NCI-H2029 treated with DMSO at 0.1 percent for 48 hours (cell line): Measurements from ENCODE around the gene CALD1.

Experiments
- DNase-seq: peaks from one replicate; lab custom pipeline; 2025; lab: John Stamatoyannopoulos, UW

CALD1 gene

DNA sequence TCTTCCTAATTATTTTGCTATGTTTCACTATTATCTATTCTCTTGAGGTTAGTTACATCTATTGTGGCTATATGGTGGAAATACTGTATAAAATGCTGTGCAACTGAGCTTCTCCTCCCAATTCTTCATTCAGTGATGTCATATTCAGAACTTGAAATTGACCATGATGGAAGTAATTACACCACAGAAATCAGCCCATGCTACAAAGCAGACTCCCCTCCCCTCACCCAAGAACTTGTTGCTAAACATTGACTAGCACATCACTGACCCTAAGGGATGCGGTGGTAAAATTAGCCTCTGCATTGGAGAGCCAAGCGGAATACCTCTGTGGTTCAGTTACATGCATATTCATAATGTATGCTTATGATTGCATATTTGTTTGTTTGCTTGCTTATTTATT is 8.8 kb downstream of the CALD1 start:
- DNase-seq: no peak

DNA sequence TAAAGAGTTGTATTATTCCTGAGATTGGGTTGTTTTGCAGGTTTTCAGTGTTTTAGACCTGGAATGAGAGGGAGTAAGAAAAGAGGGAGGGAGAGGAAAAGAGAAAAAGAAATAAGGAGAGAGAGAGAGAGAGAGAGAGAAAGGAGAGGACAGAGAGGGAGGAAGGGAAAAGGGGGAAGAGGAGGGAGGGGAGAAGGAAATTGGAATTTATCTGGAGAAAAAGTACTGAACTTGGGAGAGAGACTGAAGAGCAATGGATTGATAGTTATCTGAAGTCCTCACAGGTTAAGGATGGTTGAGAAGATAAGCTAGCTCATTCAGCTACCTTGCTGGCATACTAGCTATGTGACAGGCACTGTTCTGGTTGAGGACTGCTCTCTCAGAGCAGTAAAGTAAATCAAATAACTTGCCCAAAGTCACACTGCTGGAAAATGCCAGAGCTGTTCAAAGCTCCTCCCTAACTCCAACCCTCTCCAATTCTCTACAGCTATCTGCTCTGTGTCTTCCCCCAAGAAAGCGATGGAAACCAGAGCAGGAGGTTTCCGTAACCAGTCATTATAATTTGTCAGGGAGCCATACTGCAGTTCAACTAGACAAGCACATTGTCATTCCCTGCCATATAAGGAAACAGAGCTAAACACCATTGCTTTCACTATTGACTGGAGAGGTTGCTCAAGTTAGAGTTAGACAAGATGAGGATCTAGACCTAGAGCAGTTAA is 10.7 kb downstream of the CALD1 start:
- no peak for DNase-seq

DNA sequence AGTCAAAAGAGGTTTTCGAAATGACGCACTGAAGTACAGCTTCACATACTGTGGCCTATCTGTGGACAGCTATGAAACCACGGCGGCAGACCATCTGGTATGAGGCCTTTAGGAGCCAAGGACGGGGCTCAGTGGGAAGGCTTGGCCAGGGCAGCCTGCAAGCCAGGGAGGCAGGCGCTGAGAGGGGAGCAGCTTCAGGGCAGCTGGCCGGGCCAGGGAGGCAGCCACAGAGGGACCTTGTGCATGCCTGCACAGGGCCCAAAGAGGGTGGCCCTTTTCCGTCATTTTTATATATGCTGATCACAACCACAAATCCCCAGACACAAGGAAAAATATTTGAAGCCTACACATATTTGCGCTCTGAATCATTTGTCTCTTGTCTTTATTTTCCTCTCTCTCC is 13.5 kb downstream of the CALD1 start:
- no peak for DNase-seq

DNA sequence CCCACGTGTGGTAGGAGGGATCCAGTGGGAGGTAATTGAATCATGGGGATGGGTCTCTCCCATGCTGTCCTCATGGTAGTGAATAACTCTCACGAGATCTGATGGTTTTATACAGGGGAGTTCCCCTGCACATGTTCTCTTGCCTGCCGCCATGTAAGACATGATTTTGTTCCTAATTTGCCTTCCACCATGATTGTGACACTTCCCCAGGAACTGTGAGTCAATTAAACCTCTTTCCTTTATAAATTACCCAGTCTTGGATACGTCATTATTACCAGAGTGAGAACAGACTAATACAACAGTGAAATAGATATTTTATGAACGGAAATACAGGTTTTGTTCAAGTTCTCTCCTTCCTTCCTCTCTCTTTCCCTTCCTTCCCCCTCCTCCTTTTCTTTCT is 15.8 kb downstream of the CALD1 start:
- no peak for DNase-seq

DNA sequence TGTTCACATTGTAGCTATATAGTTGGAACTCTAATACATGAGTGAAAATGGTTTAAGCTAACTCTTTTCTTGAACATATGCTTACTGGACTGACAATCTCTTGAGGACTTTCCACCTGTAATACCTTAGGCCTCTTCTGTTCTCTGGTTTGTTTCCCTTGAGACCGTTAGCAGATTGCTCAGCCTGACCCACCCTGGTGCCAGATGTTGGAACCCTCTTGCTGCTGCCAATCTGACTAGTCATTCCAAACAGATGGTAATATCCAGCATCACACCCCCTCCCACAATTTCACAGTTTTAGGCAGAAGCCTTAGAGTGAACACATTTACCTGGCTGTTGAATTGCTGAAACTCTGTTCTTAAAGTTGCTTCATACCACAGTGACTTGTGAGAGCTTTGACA is 18.7 kb downstream of the CALD1 start:
- DNase-seq: no peak

DNA sequence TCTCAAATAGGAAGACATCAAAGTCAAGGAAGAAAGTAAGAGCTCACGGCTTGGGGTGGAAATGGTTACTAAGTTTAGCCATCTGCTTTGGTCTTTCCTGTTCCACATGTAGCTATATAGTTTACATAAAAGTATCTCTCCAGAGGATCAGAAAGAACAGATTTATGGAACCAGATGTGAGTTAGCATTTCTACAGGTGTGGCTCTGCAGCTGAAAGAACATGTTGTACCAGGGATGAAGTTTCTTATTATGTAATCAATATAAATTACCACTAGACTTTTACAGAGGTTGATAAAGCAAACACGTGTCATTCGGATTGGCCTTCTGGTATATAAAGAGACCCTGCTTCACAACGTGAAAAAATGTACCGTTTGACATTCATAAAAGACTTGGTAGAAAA is 19.9 kb downstream of the CALD1 start:
- no peak for DNase-seq

DNA sequence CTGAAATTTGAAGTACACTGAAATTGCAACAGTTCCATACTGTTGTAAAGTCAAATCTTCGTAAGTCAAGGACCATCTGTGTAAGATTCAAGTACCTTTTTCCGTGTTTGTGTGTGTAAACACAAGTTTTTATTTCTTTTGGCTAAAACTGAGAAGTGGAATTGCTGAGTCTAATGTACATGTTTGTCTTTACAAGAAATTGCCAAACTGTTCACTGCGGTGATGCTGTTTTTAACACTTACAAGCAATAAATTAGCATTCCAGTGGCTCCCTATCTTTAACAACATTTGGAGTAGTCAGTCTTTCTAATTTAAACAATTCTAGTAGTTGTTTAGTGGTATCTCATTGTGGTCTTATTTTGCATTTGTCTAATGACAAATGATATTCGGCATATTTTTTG is 23.3 kb downstream of the CALD1 start:
- no peak for DNase-seq

DNA sequence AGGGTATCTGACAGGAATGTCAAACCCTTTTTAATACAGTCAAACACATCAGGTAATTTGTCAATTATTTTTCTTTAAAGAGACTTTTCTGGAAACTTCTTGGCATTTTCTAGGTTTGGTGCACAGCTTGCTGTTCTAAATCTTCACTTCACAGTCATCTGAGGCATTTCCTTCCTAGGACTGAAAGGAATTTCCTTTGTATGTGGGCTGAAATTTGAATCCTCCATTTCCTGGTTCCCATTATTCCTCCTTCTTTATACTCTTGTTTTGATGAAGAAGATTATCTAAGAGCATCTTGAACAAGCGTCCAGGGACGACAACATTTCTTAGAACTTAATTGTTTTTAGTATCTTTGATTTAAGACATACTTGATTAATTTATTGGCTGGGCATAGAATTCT is 24.9 kb downstream of the CALD1 start:
- no peak for DNase-seq

DNA sequence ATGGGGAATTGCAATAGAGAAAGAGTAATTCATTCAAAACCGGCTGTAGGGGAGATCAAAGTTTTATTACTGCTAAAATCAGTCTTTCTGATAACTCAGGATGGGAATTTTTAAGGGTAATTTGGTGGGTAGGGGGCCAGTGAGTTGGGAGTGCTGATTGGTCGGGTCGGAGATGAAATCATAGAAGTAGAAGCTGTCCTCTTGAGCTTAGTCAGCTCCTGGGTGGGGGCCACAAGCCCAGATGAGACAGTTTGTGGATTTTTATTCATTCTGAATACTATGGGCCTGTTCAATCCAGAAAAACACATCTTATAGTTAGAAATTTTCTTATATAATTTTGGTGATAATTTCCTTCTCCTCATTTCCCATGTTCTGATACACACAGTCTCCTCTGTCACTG is 25.4 kb downstream of the CALD1 start:
- DNase-seq: no peak

DNA sequence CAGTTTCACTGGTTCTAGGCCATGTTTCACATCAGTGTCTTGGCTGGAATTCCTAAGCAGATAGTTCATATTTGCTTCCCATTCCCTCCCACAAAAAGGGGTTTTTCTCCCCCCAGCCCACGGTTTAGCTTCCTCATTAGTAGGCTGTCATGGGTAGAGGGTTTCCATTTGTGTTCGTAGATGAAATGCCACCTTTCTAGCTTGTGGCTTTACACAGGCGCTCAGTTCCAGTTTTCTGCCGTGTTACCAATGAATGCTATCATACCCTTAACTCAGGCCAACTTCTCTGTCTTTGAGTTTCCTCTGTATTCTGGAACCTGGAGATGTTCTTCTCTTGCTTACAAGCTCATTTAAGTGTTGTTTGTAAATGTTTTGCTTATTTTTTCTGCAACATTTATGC is 26.8 kb downstream of the CALD1 start:
- DNase-seq: no peak

DNA sequence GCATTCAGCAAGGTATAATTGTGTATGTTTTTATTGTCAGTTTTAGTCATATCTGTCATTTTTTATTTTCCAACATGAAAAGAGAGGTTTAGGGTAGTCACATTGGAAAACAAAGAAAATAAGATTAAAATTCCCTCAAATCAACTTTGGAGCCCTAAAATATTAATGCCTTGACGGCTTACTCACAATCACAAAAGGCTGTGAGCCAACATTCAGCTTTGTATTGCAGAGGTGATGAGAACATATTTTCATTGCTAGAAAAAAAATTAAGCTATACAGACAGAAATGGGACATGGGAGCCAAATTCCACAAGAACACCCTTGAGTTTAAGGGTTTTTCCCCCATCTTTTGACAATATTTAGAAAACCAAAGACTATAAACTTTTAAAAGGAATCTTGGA is 30.2 kb downstream of the CALD1 start:
- DNase-seq: no peak

DNA sequence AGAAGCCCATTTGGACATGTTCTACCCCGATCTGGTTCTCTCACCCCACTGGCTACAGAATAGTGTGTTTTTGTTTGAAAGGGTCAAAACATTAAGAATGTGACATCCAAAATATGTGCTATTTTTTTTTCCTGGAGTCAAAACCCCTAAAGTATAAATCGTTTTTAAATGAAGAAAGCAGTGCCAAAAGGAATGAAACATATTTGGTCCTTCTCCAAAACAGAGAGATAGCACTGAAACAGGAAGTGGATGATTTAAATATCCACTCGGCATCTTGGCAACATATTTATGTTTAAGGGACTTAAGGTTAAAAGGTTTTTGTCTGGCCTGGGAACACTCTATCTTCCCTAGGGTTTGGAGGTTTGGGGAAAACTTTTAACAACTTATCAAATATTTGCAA is 32.3 kb downstream of the CALD1 start:
- no peak for DNase-seq

DNA sequence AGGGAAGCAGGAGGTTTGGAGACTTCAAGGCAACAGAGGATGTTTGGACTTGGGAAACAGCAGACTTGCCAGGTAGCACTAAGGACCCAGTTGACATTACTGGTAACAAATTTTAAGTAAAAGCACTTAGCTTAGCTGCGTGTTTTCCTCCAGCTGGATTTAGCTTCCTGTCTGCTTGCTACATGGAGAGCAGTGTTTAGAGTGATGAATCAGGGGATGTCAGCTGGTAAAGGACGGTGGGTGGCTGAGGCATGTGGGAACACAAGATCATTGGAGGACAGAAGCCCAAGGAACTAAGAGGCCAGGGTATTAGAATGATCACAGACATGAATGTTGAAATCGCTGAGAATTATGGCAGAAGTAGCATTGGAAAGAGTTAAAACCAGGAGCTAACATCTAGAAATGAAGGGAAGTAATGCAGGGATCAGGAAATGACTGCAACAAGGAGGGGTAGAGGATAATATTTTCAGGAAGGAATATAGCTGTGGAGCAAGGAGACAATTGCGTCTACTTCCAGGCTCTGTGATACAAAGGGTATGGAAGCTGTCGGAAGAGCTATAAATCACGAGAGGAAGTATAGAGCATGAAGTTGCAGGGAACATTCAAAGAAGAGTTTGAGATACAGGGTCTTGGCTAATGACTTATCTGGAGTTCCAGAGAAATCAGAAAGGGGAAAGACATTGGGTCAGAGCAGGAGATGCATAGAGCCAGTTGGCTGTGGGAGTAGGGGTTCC is 34.4 kb downstream of the CALD1 start:
- no peak for DNase-seq

DNA sequence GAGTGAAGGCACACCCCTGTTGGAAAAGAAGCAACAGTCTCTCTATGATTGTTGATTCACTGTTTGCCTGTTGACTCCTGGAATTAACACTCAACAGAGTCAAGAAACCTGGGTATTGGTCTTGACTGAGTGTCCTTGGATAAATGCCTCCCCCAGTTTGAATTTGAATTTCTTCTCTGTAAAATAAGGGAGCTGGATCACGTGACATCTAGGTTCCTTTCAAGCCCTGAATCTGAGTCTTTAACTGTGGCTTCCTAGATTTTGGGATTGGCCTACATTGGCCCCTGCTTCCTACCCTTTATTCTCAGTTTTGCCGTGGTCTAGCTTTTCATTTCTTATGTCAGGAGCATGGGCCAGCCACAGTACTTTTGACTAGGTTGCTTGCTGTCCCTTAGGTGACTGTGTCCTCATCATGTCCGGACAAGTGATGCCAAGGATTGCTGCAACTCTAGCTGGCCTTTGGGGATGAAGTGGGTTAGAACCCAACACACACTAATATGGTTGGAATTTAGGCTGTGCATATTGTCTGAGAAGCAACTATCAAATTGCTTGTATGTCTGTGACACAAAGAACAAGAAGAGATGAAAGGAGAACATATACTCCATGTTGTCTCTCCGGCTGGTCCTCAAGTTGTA is 35.4 kb downstream of the CALD1 start:
- DNase-seq: no peak

DNA sequence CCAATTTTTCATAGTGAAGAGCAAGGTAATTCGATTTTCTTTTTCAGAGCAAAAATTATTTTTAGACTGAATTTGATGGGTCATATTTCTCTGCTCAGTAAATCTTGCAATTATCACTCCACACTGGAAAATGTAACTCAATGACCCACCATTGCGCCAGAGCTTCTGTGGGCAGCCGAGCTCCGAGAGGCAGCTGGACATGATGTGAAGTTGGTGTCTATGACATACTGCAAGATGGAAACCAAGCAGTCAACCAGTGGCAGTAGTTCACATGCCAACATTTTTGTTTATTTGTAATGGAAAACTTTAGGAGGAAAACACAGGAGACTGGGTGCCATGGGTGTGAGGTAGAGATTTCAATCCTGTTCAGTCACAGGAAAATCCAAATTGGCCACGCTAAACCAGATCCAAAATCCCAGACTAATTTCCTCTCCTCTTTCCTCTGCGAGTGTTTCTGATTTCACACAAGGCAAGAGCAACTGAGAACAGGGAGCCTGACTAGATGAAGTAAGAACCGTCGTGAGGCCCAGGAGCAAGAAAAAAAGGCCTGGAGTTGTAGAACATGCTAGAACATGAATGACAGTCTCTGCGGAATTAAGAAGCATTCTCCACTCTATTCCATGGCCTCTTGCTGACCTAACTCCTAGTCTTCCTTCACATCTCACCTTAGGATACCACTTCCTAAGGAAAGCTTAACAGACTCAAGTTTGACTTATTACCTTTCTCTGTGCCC is 39.3 kb downstream of the CALD1 start:
- DNase-seq: no peak

DNA sequence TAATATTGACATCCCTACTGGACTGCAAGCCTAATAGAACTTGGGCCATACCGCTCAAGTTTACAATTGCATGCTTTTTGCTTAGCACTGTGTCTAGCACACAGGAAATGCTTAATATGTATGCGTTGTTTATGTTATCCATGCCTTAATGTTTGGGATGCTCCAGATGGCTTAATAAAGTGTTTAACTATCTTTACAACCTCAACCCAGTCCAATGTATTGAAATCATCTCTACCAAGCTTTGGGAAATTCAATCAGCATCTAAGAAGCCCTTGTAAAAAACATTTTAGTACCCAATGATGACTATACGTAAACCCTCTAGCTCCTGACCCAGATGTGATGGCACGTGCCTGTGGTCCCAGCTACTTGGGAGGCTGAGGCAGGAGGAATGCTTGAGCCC is 40.0 kb downstream of the CALD1 start:
- DNase-seq: no peak

DNA sequence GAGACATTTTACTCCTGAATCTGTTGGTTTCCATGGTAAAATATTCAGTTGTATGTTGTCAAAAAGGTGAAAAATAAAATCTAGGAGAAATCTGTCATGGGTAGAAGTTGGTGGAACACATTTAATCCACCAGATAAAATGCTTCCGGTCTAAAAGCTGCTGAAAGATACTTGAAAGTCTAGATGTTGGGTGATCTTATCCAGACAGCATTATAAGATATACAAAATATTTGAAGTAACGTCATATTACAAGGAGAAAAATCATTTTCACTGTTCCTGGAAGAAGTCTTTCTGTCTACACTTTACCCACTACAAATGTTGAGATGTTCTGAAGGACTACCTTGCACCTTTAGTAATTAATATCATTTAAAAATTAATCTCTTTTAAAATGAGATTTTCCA is 40.9 kb downstream of the CALD1 start:
- DNase-seq: no peak

DNA sequence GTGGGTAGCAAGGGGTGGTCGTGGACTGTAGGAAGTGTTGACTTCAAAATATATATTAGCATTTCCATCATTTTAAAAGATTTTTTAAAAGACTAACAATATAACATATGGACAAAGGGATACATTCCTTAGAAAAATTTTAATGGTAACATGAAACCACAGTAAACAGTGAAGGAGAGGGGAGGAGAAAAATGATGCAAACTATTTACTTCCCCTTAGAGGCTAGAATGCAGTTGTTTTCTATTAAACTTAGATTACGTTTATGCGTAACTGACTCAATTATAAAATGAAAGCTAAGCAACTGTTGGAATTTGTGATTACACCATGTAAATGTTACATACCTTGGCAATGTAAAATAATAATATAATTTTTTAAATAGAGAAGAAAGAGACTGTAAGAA is 41.3 kb downstream of the CALD1 start:
- DNase-seq: no peak

DNA sequence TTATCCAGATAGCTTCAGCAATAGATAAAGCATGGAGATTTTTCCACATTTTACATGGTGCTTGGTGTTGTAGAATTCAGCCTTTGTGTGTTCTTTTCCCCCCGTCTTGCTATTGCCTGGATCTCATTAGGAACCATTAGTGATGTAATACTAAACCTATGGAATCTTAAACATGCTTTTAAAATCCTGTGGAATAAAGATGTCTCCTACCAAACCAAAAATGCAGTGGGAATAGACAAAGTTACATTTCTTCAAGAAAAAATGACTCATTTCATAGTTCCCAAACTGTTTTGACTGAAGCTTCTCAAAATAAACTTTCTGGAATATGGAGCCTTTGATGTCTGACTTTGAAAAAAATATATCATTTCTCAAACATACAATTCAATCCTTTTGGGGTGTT is 44.0 kb downstream of the CALD1 start:
- DNase-seq: no peak

DNA sequence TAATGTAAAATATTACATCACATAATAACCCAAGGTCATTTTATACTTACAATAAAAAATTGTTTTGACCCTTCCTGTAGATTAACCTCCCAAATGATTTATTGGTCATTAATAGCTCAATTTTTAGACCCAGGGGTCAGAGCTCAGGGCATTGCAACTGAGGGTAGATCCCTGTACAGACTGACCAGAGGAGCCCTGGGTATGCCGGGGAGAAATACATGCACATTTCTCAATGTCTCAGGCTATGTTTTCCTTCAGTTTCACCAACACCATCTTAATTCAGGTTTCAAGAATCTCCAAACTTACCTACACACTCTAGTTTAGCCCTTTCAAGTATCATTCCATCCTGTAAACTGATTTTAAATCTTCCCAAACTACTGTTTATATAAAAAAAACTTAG is 46.2 kb downstream of the CALD1 start:
- DNase-seq: no peak

DNA sequence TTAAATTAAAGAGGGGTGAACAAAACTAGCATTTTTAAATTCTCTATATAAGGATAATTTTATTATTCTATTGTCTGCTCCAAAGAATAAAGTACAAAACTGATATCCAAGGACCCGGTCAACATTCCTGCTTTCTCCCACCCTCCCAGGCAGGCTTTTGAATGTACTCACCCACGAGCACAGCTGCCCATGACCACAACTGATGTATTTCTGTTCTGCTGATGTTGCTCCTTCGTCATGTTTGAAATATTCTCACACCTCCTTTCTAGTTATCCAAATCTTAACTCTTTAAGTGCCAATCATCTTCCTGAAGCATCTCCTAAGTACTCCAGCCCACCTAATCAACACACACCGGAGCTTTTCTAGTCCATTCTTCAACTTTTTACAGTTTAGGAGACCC is 46.7 kb downstream of the CALD1 start:
- no peak for DNase-seq

DNA sequence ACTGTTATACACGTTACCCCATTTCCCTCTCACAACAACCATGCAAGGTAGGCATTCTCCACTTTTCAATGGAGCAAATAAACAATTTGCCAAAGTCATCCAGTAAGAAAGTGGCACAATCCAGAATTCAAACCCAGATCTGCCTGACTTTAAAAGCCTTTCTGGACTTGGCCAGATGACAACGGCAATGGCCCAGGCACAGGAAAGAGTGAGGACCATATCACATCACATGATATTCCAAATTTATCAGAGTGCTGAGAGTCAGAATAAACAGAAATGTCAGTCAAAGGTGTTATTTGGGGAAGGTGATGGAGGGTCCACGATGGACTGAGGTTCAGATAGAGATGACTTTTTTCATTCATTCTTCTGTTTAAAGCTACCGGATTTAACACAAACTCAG is 48.0 kb downstream of the CALD1 start:
- DNase-seq: no peak

DNA sequence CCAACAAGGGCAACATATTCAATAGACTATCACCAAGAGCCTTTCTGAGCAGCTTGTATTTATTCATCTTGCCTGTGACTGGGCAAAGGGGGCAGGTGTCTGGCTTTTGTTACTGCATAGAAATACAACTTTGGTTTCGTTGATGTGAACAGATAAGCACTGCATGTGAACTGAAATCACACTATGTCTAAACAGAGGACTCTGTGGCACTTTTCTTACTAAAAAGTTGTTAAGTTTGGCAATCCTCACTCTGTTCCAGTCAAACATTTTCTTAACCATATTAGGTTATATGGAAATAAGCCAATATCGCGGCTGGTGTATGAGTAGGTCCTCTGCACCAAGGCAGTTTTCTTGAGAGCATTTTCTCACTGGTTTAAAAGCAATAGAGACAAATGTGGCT is 48.5 kb downstream of the CALD1 start:
- no peak for DNase-seq
